ENCODE data around the gene MARCOL. TPM values are rescaled to one million over a fixed set of nuclear protein-coding genes. Genes with fewer than 3 reads are reported as not detected.
"Not testable (repeated sequence)": the region's sequence is repeated elsewhere in the genome, so short reads cannot be mapped to it uniquely, and the experiment has no call there.

Gene MARCOL
- polyA plus RNA-seq, 1 donor, result not detected

DNA sequence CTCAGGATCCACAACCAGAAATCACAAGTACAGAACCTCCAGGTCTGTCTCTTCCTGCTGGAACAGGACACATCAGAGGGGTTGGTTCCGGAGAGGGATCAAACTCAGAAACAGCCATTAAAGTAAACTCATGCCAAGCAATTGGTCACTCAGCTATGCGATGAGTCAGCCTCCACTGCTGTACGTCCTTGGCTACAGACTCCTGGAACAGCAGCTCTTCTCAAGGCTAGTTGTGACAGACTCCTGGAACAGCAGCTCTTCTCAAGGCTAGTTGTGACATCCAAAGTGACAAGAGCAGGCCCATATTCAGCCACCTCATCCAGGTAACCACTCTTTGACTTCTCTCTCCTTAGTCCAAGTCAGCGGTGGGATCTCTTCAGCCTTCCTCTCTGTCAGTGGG is 30.2 kb downstream of the MARCOL start, which contains the start of gene SPINK13:
Gene SPINK13, plus strand, starts transcription at position 229 of the 400 bp plus-strand sequence. CDS start 1,279 bp downstream, outside the sequence.
- no peak for DNase-seq

- not testable (repeated sequence) for DNase-seq
These were observed 36.8 kb downstream of the MARCOL start for GRCh38 chr5:148275129-148275528.

- not testable (repeated sequence) for DNase-seq
These were observed 42.6 kb downstream of the MARCOL start for GRCh38 chr5:148280893-148281292.

GRCh38 chr5:148281336-148281735 is 43.0 kb downstream of the MARCOL start:
- DNase-seq, result not testable (repeated sequence)

DNA sequence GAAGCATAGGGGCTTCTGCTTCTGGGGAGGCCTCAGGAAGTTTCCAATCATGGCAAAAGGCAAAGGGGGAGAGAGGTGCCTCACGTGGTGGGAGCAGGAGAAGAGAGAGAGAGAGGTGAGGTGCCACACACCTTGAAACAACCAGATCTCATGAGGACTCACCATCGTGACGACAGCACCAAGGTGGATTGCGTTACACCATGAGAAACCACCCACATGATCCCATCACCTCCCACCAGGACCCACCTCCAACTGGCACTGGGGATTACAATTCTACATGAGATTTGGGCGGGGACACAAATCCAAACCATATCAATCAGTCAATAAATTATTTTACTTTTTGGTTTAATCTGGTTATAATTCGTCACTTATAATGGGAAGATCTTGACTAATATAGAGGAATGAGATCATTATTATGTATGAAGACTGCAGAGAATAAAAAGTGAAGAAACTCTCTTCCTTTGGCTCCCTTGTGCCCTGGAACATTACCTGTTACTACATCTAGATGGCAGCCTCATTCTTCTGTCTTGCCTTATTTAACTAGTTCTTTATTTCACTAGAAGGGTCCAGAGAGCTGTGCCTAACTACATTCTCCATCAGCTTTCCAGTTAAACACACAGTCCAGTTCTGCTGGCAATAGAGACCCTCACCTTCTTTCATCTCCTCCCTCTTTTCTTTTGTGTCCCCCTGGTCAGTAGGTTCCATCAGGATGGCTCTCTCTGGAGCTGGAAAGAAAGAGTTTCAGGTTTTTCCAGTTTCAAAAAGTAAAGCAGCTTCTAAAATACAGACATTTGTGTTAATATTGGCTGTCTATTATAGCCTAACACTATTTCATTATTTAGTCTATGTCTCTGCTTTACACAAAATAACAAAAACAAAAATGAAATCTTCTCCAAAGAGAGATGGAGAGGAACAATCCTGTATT is 52.2 kb downstream of the MARCOL start:
- no peak for DNase-seq

Other genes with a start within 250 kb of the MARCOL start
- gene SPINK5, start 174.5 kb upstream of the MARCOL start, polyA plus RNA-seq (ENCODE audit: insufficient read length), result 0.41 TPM
- gene SPINK14, start 70.0 kb upstream of the MARCOL start, polyA plus RNA-seq (ENCODE audit: insufficient read length), result not detected
- not detected for gene SPINK6, start 35.5 kb upstream of the MARCOL start, polyA plus RNA-seq (ENCODE audit: insufficient read length)
- gene SPINK13, start 30.3 kb downstream of the MARCOL start, polyA plus RNA-seq (ENCODE audit: insufficient read length), result 0.45 TPM
- gene SPINK7, start 73.9 kb downstream of the MARCOL start, polyA plus RNA-seq (ENCODE audit: insufficient read length), result 0.61 TPM
- gene SPINK9, start 97.0 kb downstream of the MARCOL start, polyA plus RNA-seq (ENCODE audit: insufficient read length), result not detected
- gene FBXO38, start 145.4 kb downstream of the MARCOL start, polyA plus RNA-seq (ENCODE audit: insufficient read length), result 26.9 TPM